HPDE6-E6E7 (cell line): ENCODE measurements around the gene ZNF407.

Experiments used
- DNase-seq: peaks from one replicate; pipeline ENCODE4 v3.0.0; 2011; ENCODE audit warnings: missing footprints; ENCODE audit errors: extremely low spot score

ZNF407 gene

DNA sequence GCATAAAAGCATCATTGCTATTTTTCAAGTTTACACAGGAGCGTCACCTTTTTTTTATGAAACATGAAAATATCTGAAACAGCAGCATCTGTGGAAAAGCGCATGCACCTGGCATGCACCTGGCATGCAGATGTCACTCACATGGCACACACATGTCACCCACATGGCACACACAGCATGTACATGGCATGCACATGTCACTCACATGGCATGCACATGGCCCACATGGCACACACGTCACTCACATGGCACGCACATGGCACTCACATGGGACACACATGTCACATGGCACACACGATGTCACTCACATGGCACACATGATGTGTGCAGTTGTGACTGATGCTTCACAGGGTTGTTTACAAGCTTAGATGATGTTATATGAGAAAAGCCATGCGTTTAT lies 188.0 kb downstream of the ZNF407 start:
- no peak for DNase-seq

DNA sequence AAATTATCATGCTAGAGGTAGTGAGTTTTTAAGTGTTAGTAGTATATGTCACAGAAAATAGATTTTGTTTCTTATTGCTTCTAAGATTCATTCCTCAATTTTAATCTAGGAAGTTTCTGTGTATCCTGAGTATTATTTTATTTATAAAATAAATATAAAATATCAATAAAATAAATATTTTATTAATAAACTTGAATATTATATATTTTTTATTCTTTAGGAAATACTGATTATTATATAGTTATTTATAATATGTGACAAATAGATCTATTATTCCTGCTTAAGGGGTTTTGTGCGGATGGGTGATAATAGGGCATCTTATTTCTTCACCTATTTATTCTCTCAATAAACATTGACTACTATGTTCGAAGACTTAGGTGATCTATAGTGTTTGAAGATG lies 191.0 kb downstream of the ZNF407 start:
- DNase-seq = no peak

DNA sequence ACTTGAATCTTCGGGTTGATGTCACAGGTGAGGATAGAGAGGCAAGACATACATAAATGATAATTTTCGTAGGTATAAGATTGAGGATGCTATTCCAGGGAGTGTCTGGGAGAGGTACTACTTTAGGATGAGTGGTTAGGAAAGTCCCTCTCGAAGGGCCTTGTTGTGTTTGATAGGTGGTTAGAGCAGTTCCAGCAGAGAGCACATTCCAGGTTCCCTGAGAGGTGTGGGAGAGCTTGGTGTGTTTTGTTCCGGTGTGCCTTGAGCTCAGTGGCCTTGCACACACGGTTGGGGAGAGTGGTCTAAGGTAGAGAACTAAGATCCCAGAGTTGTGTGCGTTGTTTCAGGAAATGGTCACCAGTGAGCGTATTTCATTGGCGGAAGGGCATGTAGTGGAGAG lies 191.4 kb downstream of the ZNF407 start:
- DNase-seq = no peak

DNA sequence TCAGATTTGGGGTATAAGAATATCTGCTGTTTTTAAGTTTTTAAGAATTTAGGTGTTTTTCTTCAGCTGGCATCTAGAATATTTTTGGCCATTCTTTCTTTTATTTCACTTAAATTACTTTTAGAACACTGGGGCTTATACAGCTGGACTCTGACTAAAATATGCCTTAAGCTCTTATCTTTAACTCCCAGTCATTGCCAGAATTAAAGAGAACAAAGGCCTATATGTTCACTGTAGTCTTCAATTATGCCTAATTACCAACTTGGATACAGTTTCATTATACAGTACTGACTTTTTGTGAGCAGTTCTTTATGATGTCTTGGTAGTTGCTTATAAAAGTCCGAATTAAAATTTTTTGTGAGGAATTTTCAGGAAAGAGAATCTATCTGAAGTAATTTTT lies 192.8 kb downstream of the ZNF407 start:
- DNase-seq = no peak

DNA sequence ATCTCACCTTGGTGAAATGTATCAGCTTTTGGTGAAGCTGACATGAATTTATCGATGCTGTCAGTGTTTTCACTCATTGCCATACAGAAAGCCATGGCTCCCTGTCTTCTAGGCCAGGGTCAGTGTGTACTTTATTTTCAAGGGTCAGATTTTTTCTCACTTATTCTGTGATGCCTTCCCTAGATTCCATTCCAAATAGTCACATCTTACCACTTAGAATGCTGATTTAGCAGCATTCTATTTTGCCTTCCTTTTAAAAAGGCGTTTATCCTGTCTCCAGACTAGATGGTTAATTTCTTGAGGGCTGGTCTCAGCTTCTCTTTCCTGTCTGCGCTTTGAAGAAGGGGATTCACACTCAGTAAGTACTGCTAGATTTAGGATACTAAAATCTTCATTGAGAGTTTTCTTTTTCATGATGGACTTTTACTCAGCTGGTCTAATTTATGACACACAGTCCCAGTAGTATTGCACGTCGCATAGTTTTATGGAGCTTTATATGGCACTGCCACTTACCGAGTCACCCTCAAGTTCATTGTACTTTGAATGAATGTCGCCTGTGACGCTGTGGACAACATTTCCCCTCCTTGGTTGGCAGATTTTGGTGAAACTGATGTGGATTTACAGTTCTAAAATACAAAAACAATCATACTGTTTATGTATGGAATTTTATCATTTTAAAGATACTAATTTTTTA lies 194.0 kb downstream of the ZNF407 start:
- DNase-seq = no peak

DNA sequence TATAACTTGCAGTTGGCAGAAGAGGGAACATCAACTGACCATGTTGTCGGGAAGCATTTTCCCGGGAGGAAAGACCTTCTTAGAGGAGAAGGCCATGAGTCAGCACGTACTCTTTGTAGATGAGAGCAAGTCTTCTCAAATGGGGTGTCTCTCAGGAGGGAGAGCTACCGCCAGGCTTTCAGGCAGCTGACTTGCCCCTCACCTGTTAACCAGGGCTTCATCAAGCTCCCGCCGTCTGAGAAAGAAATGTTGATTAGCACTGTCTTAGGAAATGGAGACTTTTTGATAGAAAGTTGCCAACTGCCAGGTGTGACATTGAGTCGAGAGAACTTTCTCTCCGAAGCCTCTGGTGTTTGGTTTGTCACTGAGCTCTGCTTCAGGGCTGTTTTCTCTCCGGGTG lies 196.1 kb downstream of the ZNF407 start:
- no peak for DNase-seq

DNA sequence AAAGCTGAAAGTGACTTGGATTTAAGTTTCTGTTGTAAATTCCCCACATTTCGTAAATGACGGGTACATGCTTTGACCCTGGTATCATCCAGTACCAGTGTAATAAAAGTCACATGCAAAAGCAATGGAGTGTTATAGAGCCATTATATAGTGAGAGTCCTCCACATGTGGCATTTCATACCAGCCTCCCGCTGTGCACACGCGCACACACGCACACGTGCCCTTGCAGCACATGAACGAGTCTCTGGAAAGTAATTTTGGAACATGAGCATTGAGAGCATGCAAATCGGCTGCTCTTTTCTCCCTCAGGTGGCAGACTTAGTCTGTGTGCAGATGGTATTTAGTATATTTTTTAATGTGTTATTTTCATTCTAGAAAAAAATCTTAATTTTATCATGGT lies 198.1 kb downstream of the ZNF407 start:
- no peak for DNase-seq

DNA sequence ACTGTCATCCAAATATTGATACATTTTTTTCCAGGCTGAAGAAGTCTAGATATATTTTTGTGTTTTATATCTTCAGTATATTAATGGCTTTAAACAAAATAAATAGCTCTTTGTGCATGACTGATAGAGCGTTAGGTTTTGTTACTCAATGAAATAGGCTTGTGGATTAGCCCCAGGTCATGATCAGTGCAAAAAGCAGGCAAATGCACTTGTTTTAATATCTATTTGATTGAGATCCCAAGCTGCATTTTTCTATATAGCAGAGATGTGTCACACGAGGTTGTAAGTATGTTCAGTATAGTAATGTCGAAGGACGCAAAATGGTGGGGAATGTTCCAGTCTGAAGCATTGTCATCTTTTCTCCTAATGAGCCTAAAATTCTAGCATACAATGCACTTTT lies 198.5 kb downstream of the ZNF407 start:
- no peak for DNase-seq

DNA sequence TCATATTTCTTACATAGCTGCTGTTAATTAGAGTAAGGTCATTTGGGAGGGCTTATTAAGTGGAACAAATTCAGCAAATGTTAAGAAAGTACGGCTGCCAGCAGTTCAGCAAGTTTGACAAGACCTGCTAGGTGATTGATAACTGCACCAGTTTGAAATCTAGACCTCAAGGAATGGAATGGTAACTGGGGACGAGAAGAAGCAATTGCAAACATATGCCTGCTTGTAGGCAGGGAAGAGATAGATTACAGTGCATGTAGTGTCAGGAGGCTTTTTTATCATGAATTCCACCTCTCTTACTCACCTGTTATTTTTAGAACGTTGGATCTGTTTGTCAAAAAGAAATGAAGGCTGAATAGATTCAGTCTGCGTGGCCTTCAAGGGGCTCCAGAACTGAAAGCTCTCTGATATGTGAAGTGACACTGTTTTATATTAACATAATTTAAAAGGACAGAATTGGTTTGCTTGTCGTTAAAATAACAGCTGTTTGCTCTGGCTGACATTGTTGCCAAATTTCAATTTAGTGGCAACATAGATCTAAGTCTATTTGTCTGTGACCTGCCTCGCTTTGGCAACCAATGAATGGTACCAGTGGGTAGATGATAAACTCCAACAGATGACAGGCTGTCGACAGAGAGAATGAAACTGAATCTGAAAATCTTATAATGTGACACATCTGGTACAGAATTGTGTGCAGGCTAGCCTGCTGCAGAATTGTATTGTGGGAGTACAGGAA lies 199.3 kb downstream of the ZNF407 start:
- DNase-seq = peak; percentile 6

DNA sequence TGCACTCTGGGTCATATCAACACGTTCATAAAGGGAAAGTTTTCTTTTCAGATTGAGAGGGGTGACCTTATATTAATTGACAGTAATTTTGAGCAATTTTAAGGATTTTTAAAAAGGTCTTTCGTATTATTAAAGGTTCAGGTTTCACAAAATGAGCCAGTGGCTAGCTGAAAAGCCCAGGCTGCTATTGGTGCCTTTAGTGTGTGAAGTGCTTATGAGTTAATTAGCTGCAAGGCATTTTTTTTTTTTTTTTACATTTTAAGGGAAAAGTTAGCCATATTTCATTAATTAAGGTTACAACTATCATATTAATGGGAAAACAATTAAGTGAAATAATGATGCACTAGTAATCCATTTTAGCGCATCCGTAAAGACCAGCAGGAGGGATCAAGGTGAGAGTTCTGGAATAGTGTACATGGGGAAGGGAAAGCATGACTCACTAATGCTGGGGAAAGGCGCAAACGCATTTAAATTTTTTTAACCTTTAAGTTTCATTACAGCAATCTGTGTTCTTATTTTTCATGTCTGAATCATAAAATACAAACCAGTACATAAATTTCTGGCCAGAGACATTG lies 200.0 kb downstream of the ZNF407 start:
- DNase-seq = no peak

DNA sequence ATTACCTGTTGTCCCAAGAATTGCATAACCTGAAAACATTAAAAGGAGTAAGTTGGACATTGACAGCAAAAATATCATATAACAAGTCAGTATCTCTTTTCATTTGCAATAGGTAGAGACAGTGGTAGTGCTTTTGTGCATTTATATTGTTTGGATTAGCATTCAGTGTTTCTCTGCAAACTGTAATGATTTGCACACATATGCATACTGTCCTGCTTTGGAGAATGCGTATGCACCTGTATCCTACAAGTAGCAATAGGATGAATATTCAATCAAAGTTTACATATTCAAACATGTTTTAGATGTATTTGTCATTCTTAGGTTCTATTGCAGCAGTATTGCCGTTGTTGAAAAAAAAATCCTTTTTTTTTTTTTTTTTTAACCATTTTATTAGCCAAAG lies 201.9 kb downstream of the ZNF407 start:
- no peak for DNase-seq

DNA sequence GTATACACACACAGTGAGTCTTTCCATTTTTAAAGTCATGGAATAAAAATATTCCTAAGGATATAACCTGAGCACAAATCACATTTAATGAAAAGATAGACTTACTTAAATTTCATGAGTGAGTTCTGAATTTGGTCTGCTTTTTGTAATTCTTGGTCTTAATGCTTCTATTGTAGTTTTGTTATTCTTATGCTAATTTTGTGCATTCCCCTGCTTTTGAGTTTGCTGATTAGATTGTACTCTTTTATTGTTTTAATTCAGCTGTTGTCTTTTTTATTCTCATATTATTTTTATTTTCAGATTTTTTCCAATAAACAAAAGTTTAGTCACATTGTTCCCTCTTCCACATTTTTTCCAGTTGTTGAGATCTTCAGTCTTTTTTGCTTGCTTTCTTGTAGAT lies 202.4 kb downstream of the ZNF407 start:
- no peak for DNase-seq

DNA sequence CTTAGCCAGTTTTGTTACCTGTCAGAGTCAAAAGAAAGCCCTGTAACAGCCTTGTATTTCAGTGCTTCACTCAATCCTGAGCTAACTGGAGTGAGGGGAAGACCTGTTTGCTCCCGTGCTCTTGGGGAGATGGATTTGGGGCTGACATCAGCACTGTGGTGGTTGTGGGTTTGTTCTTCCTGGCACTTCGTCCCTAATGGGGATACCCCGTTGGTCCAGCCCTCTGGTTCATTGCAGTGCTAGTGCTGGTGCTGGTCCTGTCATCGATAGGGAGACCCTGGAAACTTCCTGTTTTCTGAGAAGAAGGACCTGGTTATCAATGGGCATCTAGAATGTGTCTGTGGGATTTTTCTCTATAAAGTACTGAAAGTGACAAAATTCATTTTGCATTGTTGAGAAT lies 205.4 kb downstream of the ZNF407 start:
- no peak for DNase-seq

DNA sequence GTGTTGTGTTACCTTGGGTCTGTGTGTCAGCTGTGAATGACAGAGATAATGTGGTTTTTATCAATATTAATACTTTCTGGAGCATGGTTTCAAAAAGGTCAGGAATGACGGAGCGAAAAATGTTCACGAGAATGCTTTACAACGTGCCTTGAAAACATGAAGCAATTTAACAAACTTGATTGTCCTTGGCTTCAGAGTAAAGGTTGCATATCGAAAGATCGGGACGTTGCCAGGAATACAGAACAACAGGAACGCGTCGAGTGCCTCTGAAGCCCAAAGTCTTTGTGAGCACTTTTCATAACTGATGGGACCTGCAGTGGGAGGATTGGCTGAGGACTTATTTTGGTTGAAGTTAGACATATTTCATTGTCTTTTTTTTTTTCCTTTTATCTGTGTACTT lies 206.1 kb downstream of the ZNF407 start:
- no peak for DNase-seq

DNA sequence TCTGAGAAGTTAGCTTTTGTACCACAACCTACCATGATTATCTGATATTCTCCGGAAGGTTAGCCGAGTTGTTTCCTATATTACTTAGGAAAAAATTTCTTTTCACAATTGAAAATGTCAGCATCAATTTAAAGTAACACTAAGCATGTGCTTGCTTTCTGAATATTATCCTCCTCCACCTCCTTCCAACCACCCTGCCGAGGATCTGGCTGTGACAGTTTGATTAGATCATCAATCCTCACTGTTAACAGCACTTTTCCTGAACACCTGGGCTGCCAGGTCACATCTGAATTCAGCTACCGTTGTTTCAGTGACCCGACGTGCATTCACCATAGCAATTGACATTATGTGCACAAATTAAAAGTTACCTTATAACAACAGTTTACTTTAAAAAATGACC lies 207.0 kb downstream of the ZNF407 start:
- no peak for DNase-seq

DNA sequence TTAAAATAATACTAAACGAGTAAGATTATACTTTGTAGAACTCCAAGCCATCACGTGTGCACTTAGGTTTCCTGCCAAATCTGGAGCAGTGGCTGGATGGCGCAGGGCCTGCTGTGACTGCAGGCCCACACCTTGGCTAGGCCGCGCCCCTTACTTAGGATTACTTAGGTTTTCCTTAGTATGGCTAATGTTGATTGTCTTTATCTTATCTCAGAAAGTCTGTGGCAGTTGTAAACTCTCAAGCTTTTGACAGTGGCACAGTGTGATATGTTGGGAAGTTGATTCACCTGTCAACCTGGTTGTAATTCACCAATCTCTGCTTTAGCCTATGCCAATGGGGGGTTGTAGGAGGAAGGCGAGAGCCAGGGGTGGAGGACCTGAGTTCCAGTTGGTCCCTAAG lies 208.4 kb downstream of the ZNF407 start:
- DNase-seq = no peak

DNA sequence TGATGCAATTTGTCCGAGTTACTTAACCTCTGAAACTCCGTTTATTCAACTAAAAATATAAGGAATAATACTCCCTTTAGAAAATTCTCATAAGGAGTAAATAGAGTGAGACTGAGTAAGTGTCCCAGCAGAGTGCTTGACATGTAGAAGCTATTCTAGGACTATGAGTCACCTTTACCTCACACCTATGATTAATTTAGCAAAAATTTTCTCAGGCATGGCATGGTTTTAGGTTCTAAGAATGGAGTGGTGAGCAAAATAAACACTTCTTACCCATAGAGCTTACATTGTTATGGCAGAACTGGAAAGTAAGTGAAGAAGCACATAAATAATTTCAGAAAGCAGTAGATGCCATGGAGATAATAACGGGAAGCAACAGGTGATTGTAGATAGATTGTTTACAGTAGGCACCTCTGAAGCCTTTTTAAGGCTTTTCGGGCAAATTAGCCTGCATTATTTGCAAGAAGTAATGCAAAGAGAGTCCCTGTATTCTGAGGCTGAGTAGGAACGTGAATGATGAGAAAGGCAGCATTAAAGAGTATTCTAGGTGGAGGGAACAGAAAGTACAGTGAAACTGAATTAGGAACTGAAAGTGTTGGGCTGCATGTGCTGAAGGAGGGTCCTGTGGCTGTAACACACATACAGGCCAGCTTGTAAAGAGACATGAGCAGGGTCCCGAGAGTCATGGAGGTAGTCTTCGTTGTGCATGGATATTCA lies 209.2 kb downstream of the ZNF407 start:
- DNase-seq = peak; percentile 70

DNA sequence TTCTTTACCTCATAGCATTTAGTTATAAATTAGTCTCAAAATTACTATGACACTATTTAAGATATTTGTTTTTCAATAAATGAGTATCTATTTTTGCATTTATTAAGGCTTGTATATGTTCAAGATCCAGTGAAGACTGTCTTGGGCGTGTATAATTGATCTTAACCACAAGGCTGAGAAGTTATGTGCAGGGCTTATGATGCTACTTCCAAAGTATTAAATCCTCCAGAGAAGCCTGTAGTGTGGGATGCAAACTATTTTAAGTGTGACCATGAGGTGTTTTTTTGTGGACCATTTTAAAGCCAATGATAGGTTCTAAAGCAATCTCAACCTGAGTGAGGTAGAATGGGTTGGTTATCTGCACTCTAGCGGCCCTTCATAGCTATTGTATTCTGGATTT lies 219.9 kb downstream of the ZNF407 start:
- DNase-seq = no peak

DNA sequence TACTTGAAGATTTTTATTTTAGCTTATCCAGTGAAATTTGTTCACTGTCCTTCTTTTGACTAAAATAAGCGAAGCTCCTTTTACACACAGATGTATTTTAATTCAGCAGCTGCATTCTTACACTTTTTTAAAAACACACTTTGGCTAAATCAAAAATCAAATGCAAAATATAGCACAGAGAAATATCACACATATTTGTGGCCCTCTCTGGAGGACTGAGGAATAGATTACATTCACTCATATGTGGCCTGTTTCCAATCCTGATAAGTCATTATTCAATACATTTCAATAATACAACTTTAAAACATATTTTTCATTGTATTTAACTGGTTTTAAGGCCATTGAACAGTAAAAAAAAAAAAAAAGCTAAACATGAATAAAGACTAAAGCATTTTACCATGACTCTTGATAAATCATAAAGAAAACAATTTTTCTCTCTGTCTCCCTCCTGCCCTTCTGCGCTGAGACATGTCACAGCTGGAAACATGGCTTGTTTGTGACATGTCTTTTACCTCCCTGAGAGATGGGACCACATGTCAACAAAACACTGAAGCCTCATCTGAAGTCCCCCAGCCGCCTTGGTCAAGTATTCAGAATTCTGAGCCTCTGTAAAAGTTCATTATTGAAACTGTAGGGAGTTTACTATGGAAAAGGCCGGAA lies 221.0 kb downstream of the ZNF407 start:
- DNase-seq = no peak

DNA sequence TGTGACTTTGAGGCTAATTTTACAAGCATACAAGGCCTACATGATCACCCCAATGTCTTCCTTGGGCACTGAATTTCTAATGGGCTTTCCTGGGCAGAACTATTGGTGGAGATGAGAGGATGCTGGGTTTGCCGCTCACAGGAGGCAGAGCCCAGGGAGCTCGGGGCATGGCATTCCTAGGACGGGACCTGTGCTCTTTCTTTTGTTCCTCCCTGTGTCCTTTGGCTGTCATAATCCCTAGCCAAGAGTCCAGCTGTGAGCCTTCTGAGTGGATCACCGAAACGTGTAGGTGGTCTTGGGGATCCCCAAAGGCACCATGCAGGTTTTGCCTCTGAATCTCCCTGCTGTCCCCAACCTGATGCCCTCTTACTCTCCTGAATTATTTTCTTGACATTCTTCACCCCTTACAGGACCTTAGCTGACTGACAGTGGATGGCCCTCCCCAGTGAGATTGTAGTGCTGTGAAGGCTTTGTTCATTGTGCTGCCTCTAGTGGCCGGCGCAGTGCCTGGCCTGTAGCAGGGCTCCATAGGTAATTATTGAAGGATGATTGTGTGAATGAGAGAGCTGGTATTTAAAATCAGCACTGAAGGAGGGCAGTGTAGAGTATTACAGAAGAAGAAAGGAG lies 221.9 kb downstream of the ZNF407 start:
- no peak for DNase-seq

DNA sequence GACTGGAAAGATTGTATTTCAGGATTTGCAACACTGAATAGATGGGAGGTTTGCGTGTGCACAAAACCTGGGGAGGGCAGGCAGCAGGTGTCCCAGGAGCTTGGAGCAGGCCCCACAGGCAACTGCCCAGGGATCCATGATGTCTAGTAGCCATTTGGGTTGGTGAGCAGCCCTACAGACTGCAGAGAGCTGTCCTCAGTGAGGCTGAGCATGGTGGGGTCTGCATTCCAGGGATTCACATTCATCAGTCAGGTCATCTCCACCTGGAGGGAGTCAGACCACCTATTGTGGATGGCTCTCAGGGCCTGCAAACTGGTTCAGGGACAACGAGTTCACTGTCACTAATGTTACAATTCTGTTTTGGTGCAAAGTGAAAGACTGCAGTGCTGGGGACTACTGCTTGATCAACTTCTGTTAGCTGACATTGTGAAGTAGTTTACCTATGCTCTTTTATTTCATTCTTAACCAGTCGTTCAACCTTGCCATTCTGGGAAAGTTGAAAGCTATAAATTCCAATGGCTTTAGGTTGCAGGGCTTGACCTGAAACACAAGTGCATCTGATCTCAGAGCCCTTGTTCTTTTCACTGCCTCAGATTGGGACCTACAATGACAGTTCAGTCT lies 222.6 kb downstream of the ZNF407 start:
- DNase-seq = no peak
